ENCODE measurements around the gene PDE6C.

Gene PDE6C

DNA sequence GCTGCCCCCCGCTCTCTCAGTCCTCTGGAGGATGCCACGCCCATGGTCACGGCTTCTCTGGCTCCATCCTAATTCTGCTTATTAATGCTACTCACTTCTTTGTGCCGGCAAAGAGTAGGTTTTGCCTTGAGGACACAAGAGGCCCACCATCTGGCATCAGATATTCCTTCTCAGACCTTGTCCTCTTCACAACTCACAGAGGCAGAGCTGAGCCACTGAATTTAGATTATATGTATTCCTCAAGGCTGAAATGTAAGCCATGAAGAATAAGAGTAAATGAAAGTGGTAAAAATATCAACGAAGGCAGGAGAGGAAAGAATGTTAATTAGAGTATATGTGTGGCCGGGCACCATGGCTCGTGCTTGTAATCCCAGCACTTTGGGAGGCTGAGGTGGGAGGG is 17.8 kb upstream of the PDE6C start:
- no peak for DNase-seq (ENCODE audit: low spot score)

DNA sequence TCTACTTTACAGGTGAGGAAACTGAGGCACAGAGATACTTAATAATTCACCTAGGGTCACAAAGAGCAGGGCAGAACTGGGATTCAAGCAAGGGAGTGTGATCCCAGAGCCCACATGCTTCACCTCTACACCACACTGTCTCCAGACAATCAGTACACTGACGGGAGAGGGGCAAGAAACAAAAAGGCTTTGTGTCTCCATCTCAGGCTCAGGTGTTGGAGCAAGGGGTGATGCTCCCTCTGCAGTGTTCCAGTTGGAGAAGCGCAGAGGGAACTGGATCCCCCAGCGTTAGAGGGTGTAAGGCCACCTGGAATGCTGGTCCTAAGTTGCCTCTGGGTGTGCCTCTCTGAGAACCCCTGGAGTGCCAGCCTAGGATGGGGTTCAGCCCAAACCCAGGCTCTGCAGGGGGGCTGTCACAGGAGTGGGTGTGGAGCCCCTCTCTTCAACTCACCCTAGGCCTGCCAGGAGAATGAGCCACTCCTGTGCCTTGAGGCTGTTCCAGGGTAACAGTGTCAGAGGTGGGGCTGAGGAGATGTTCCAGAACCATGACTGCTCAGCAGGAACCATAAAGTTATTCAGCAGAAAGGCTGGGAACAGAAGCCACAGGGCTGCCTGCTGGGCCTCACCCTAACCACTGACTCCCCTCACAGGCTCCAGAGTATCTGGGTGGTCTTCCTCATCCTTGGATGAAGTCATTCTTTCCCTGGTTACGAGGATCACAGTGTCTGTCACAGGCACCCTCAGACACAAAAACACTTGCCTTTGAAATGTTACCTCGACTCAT is 16.8 kb upstream of the PDE6C start:
- DNase-seq (ENCODE audit: low spot score): no peak

DNA sequence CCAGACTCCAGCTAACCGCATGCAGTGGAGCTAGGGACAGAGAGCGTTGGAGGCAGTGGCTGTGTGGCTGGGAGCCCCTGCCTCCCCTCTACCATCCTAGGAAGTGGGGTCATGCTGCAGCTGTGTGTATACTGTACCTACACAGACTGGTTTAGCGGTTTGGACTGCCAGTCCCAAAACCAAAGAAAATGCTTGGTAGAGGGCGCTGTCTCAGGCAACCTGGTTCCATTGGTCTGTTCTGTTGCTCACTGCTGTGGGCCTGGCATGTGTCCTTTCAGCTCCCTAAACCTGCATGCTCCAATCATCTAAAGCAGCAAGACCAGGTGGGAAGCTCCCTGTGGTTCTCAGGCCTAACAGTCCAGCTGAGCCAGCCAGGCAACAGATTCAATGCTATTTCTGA is 15.8 kb upstream of the PDE6C start:
- no peak for DNase-seq (ENCODE audit: low spot score)

- DNase-seq (ENCODE audit: low spot score): no peak
Observed at GRCh38 chr10:93597075-93597599, 15.2 kb upstream of the PDE6C start.

- DNase-seq (ENCODE audit: low spot score): no peak
Observed at GRCh38 chr10:93598157-93598556, 14.2 kb upstream of the PDE6C start.

- DNase-seq (ENCODE audit: low spot score): no peak
Observed at GRCh38 chr10:93599335-93599734, 13.0 kb upstream of the PDE6C start.

DNA sequence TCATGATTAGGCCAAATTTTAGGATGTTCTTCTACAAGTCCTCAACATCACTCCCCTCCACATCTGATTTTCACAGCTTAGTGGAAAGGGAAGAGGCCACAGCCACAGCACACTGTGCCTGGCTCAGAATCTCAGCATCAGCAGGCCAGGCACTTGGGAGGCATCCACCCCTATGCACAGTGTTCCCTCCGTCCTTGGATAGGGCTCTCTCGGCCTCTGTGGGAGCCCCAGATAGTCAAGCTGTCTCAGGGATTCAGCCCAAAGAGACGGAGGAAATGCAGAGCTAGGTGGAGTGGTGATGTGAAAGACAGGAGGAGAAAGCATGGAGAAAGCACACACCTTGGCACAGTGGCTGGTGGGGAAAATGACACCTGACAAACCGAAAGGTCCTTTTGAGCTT is 12.6 kb upstream of the PDE6C start:
- no peak for DNase-seq (ENCODE audit: low spot score)

GRCh38 chr10:93600446-93601145 is 11.7 kb upstream of the PDE6C start:
- no peak for DNase-seq (ENCODE audit: low spot score)

DNA sequence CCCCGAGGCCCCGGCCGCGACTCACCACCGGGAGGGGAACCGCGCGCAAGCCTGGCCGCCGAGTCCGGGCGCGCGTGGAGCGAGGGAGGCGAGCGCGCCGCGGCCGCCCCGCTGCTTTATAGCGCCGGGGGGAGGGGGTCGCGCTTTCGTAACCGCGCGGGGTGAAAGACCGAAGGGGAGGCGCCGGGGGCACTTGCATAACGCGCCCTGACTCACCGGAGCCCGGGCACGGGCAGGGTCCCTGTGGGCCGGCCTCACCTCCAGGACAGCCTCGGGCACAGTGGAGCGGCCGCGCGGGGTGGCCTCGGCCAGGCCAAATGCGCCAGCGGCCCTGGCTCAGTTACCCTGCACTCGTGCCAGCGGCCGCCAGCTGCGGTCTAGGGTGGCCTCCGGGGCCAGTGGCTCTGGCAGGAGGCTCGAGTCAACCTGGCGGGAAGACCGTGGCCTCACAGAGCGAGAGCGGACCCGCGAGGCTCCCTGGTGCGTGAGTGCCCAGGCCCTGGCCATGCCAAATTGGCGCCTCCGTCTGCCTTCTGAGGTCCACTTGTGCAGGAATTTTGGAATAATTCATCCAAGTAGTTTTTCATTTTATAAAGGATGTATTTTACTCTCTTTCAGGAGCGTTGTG is 11.1 kb upstream of the PDE6C start, which contains the start of gene RBP4:
Gene RBP4 (minus strand): TSS at position 90 of the 628 bp plus-strand sequence. CDS start 207 bp downstream, outside the sequence.
- no peak for DNase-seq (ENCODE audit: low spot score)

DNA sequence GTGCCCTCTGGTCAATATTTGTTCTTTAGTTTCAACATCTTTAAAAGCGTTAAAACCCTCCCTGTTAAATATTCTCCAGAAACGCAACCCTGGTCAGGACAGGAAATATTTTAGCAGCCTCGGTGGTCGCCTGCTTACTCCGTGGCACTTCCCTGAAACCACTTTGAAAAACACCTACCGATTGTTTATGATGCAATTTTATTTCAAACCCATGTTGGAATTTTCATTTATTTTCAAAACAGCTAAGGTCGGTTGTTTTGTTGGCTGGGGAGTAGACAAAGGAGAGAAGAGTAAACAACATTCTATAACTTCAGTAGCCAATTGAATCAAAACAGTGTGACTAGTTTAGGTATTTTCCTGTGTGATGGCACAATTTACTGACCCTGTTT is 10.6 kb upstream of the PDE6C start:
- no peak for DNase-seq (ENCODE audit: low spot score)

DNA sequence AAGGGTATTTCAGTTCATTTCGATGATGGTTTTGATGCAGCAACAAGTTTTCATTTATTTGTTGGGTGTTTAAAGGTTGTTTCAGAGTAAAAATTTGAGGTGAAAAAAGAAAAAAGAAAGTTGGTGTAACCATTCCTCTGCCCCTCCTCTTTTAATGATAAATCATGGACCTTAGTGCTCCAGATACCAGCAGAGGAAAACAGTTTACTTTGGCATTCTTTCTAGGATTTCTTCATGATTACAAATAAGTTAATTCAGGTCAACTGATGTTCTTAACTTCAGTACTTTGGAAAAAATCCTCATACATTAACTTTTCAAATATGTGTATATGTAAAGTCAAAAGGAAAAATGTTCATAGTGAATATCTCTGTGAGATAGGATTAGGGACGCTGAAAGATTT is 9.3 kb upstream of the PDE6C start:
- DNase-seq (ENCODE audit: low spot score): no peak

GRCh38 chr10:93604146-93604545 is 8.2 kb upstream of the PDE6C start:
- DNase-seq (ENCODE audit: low spot score): no peak

DNA sequence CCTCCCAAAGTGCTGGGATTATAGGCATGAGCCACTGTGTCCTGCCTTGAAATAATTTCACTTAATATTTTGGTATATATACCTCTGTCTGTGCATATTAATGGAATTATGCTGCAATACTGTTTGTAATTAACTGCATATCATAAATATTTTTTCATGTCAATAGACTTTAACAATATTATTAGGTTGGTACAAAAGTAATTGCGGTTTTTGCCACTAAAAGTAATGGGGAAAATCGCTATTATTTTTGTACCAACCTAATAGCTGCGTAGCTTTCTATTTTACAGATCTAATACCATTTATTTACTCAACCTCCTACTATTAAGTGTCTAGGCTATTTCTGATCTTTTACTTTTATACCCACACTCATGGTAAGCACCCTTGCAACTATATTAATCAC is 3.9 kb upstream of the PDE6C start:
- DNase-seq (ENCODE audit: low spot score): no peak

- DNase-seq (ENCODE audit: low spot score): no peak
Observed at GRCh38 chr10:93613126-93613525, 789 bp downstream of the PDE6C start.

DNA sequence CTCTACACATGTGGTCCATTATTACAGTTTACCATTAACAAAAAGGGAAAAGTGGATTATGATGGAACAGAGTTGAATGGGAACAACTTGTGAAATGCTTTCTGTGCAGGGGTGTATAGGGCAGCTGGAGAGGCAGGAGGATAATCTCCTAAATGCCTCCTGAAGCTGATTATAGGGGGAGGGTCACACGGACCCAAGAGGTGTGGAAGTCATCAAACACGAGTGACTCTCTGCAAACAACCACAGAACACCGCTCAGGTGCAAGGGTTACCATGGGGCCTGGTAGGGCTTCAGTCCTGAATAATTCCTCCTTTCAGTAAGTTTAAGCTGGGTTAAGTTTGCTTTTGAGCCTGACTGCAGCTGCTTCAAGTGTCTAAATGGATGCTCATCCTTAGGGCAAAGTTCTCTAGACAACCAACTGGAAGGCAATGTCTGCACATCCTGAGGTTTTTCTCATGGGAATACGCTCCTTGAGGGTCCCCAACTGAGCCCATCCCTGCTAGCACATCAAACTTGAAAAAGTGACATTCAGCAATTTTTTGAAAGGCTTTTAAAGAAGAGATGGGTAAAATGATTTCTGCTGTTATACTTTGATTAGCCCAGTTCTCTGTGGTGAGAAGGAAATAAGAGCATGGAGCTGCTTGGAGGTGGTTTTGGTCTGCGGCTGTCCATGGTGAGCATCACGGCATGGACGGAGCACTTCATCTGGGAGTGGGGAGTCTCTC is 1.9 kb downstream of the PDE6C start:
- DNase-seq (ENCODE audit: low spot score): no peak

GRCh38 chr10:93615576-93616235 is 3.4 kb downstream of the PDE6C start:
- DNase-seq (ENCODE audit: low spot score): no peak

DNA sequence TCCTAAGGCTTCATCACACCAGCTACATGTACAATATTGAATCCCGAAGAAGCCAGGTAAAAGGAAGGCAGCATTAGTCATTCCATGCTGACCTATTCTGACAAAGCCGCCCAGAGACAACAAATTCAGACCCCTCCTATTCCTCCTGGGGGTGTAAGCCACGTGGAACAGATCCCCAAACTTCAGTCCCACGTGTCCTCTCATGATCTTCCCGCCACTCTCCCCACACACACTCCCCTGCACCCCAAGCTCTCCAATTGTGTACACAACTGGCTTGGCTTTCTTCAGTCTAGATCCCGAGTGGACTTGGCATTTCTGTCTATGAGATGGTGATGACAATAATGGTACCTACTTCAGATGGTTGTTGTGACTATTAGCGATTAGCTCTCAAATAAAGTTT is 8.6 kb downstream of the PDE6C start:
- no peak for DNase-seq (ENCODE audit: low spot score)

DNA sequence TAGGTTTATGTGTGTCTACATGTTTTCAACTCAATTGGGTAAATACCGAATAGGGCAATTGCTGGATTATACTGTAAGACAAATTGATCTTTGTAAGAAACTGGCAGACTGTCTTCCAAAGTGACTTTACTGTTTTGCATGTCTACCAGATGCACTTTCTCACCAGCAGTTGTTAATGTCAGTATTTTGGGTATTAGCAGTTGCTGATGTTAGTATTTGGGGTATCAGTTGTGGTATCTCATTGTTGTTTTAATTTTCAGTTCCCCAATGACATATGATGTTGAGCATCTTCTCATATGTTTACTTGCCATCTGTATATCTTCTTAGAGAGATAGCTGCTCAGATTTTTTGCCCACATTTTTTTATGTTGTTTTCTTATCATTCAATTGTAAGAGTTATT is 10.6 kb downstream of the PDE6C start:
- no peak for DNase-seq (ENCODE audit: low spot score)

DNA sequence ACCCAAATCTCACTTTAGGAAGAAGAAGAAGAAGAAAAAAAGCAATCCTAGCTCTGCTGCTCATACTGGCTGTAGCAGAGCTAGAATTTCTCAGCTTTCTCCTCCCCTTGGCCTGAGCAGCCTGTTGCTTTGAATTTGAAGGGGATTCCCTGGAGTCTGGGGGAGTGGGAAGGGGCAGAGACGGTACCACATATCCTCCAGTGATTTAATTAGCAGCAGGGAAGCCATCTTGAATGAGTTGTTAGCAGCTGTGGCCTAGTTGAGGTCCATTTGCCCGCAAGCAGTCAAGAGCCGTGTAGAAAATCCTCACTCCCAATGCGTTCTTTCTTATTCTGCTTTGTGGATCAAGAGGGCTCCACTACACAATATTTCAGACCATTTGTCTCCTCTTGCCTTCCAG is 16.5 kb downstream of the PDE6C start:
- no peak for DNase-seq (ENCODE audit: low spot score)

DNA sequence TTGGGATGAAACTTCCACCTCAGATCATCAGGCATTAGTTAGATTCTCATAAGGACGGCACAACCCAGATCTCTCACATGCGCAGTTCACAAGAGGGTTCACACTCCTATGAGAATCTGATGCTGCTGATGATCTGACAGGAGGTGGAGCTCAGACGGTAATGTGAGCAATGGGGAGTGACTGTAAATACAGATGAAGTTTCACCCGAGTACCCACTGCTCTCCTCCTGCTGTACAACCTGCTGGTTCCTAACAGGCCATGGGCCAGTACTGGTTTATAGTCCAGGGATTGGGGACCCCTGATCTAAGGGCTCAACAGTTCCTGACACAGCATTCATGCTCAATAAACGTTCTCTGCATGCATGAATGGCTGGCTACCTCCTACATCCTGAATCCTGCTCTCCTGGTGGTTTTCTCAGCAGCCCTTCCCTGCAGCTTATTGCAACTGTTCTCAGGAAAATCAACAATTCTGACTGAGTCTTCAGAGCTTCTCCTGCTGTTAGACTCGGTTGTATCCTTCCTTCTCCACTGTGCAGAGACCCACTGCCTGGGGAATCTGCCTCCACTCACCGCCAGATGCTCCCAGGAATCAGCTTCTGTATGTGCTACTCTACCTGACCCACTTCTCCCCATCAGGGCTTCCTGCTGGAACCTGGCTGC is 17.4 kb downstream of the PDE6C start:
- DNase-seq (ENCODE audit: low spot score): no peak
